HEK293 (cell line): Measurements from ENCODE around the gene PRPH.

ENCODE experiments used
- CTCF ChIA-PET: fragments of 350-600 bp; formaldehyde crosslinking; extraction: SDS; loops from one replicate; lab custom pipeline; 2021; ENCODE audit warnings: antibody characterized with exemption; lab: Yijun Ruan, JAX
- POLR2A ChIA-PET: fragments of 300-600 bp; formaldehyde crosslinking; extraction: SDS; loops from one replicate; lab custom pipeline; 2020; ENCODE audit warnings: antibody characterized with exemption, inconsistent platforms; lab: Yijun Ruan, JAX
- H3K27ac ChIP-seq: fragments of 200-500 bp; sonication (Bioruptor generic); 2 replicates; pipeline ENCODE4 v1.5.1; 2014; ENCODE audit warnings: low read depth, low read length, control low read depth, inconsistent platforms; ENCODE audit errors: extremely low read depth
- H3K36me3 ChIP-seq, 2 experiments: fragments of 200-500 bp in 1 of 2; sonication (Bioruptor generic) in 1 of 2; 1 replicate in 1 of 2; 2 replicates in 1 of 2; pipeline ENCODE4 v1.5.1; 2014 to 2017; ENCODE audit warnings: inconsistent platforms in 2 of 2, low read length in 2 of 2; ENCODE audit not compliant: control insufficient read depth in 2 of 2, insufficient read depth in 1 of 2
- H3K4me1 ChIP-seq: fragments of 200-500 bp; sonication (Bioruptor generic); 2 replicates; pipeline ENCODE4 v1.5.1; 2014; ENCODE audit warnings: mild to moderate bottlenecking, low read length, inconsistent platforms; ENCODE audit not compliant: control insufficient read depth, insufficient read depth
- H3K4me3 ChIP-seq: 2 replicates; pipeline ENCODE4 v1.5.1; 2011; ENCODE audit warnings: low read depth, mild to moderate bottlenecking, control low read depth, low read length, moderate library complexity
- H3K9me3 ChIP-seq: fragments of 200-500 bp; sonication (Bioruptor generic); 2 replicates; pipeline ENCODE4 v1.5.1; 2014; ENCODE audit warnings: low read depth, low read length, inconsistent platforms; ENCODE audit not compliant: control insufficient read depth, insufficient read depth
- EGR2 ChIP-seq: fragments of 450-650 bp; formaldehyde crosslinking; IDR thresholded peaks from 2 replicates; pipeline ENCODE4 v1.5.1; 2016; ENCODE audit warnings: low read depth, missing biosample characterization, missing genetic modification characterization
- GFI1B ChIP-seq: fragments of 450-650 bp; formaldehyde crosslinking; IDR thresholded peaks from 2 replicates; pipeline ENCODE4 v1.5.1; 2016; ENCODE audit warnings: missing biosample characterization, missing genetic modification characterization
- GLIS2 ChIP-seq: fragments of 450-650 bp; formaldehyde crosslinking; IDR thresholded peaks from 2 replicates; pipeline ENCODE4 v1.5.1; 2016; ENCODE audit warnings: missing biosample characterization, missing genetic modification characterization
- HIC1 ChIP-seq: fragments of 450-650 bp; formaldehyde crosslinking; IDR thresholded peaks from 2 replicates; pipeline ENCODE4 v1.5.1; 2016; ENCODE audit warnings: missing biosample characterization, missing genetic modification characterization
- KLF16 ChIP-seq: fragments of 450-650 bp; formaldehyde crosslinking; IDR thresholded peaks from 2 replicates; pipeline ENCODE4 v1.5.1; 2017; ENCODE audit warnings: missing biosample characterization, missing genetic modification characterization
- MZF1 ChIP-seq: fragments of 450-650 bp; formaldehyde crosslinking; IDR thresholded peaks from 2 replicates; pipeline ENCODE4 v1.5.1; 2017; ENCODE audit warnings: missing biosample characterization, missing genetic modification characterization, borderline replicate concordance
- OVOL3 ChIP-seq: fragments of 450-650 bp; formaldehyde crosslinking; IDR thresholded peaks from 2 replicates; pipeline ENCODE4 v1.5.1; 2016; ENCODE audit warnings: missing biosample characterization, missing genetic modification characterization
- RBAK ChIP-seq: fragments of 450-650 bp; formaldehyde crosslinking; IDR thresholded peaks from 2 replicates; pipeline ENCODE4 v1.5.1; 2016; ENCODE audit warnings: missing biosample characterization, missing genetic modification characterization
- SALL2 ChIP-seq: fragments of 450-650 bp; formaldehyde crosslinking; IDR thresholded peaks from 2 replicates; pipeline ENCODE4 v1.5.0; 2017; ENCODE audit warnings: missing biosample characterization, mild to moderate bottlenecking, missing genetic modification characterization, borderline replicate concordance
- YY2 ChIP-seq: fragments of 450-650 bp; formaldehyde crosslinking; IDR thresholded peaks from 2 replicates; pipeline ENCODE4 v1.5.1; 2016; ENCODE audit warnings: missing biosample characterization, missing genetic modification characterization
- ZNF133 ChIP-seq: fragments of 450-650 bp; formaldehyde crosslinking; IDR thresholded peaks from 2 replicates; pipeline ENCODE4 v1.5.1; 2016; ENCODE audit warnings: missing biosample characterization, missing genetic modification characterization
- ZNF174 ChIP-seq: fragments of 450-650 bp; formaldehyde crosslinking; IDR thresholded peaks from 2 replicates; pipeline ENCODE4 v1.5.0; 2017; ENCODE audit warnings: missing biosample characterization, mild to moderate bottlenecking, missing genetic modification characterization
- ZNF211 ChIP-seq: fragments of 450-650 bp; formaldehyde crosslinking; IDR thresholded peaks from 2 replicates; pipeline ENCODE4 v1.5.1; 2016; ENCODE audit warnings: low read depth, missing biosample characterization, missing genetic modification characterization
- ZNF239 ChIP-seq: fragments of 450-650 bp; formaldehyde crosslinking; IDR thresholded peaks from 2 replicates; pipeline ENCODE4 v1.5.1; 2016; ENCODE audit warnings: missing biosample characterization, missing genetic modification characterization
- ZNF266 ChIP-seq: fragments of 450-650 bp; formaldehyde crosslinking; IDR thresholded peaks from 2 replicates; pipeline ENCODE4 v1.5.1; 2016; ENCODE audit warnings: missing biosample characterization, missing genetic modification characterization, low read depth
- ZNF280C ChIP-seq: fragments of 450-650 bp; formaldehyde crosslinking; IDR thresholded peaks from 2 replicates; pipeline ENCODE4 v1.5.1; 2016; ENCODE audit warnings: missing biosample characterization, missing genetic modification characterization
- ZNF324 ChIP-seq: fragments of 450-650 bp; formaldehyde crosslinking; IDR thresholded peaks from 2 replicates; pipeline ENCODE4 v1.5.1; 2016; ENCODE audit warnings: missing biosample characterization, missing genetic modification characterization
- ZNF416 ChIP-seq: fragments of 450-650 bp; formaldehyde crosslinking; IDR thresholded peaks from 2 replicates; pipeline ENCODE4 v1.5.1; 2016; ENCODE audit warnings: missing biosample characterization, missing genetic modification characterization
- ZNF488 ChIP-seq: fragments of 450-650 bp; formaldehyde crosslinking; IDR thresholded peaks from 2 replicates; pipeline ENCODE4 v1.5.1; 2016; ENCODE audit warnings: missing biosample characterization, missing genetic modification characterization
- ZNF510 ChIP-seq: fragments of 450-650 bp; formaldehyde crosslinking; IDR thresholded peaks from 2 replicates; pipeline ENCODE4 v1.5.1; 2018; ENCODE audit warnings: mild to moderate bottlenecking, missing genetic modification characterization, missing biosample characterization; ENCODE audit not compliant: insufficient replicate concordance
- ZNF530 ChIP-seq: fragments of 450-650 bp; formaldehyde crosslinking; IDR thresholded peaks from 2 replicates; pipeline ENCODE4 v1.5.1; 2016; ENCODE audit warnings: low read depth, missing biosample characterization, missing genetic modification characterization
- ZNF544 ChIP-seq: fragments of 450-650 bp; formaldehyde crosslinking; IDR thresholded peaks from 2 replicates; pipeline ENCODE4 v1.5.0; 2017; ENCODE audit warnings: missing biosample characterization, missing genetic modification characterization
- ZNF549 ChIP-seq: fragments of 450-650 bp; IDR thresholded peaks from 2 replicates; pipeline ENCODE4 v1.5.1; 2018; ENCODE audit warnings: missing biosample characterization, missing genetic modification characterization, mild to moderate bottlenecking, inconsistent platforms, moderate library complexity
- ZNF560 ChIP-seq: fragments of 450-650 bp; formaldehyde crosslinking; IDR thresholded peaks from 2 replicates; pipeline ENCODE4 v1.5.1; 2017; ENCODE audit warnings: missing biosample characterization, missing genetic modification characterization, borderline replicate concordance
- ZNF600 ChIP-seq: fragments of 450-650 bp; formaldehyde crosslinking; IDR thresholded peaks from 2 replicates; pipeline ENCODE4 v1.5.1; 2016; ENCODE audit warnings: missing biosample characterization, missing genetic modification characterization
- ZNF610 ChIP-seq: fragments of 450-650 bp; formaldehyde crosslinking; IDR thresholded peaks from 2 replicates; pipeline ENCODE4 v1.5.1; 2016; ENCODE audit warnings: missing biosample characterization, missing genetic modification characterization, borderline replicate concordance
- ZNF664 ChIP-seq: fragments of 450-650 bp; formaldehyde crosslinking; IDR thresholded peaks from 2 replicates; pipeline ENCODE4 v1.5.1; 2016; ENCODE audit warnings: missing biosample characterization, missing genetic modification characterization

The PRPH gene

GRCh38 chr12:49261721-49262120, 33.2 kb upstream of the PRPH start:
- Histone ChIP-seq H3K27ac (no peak overlapping the region), H3K4me1 (no peaks in the 10 kb centered on the region; the same call in 1 of the 2 replicates), H3K36me3 (peaks cover 4 to 6% of the 10 kb centered on the region in 2 experiments; a peak in 2 of 3 replicates), H3K9me3 (no peaks in the 10 kb centered on the region), H3K4me3 (no peak overlapping the region)
- ChIA-PET POLR2A (no interaction called here), CTCF (interaction anchor here (0.8 to 1.4 kb wide), 3 partner anchors 23 to 31 kb away, joined by 3 to 4 read pairs (median 4); no protein-coding TSS in a partner anchor)
- TF ChIP-seq HIC1 (tag by site-specific recombination) (no peak), KLF16 (tag by site-specific recombination) (no peak), MZF1 (tag by site-specific recombination) (no peak), ZNF549 (tag by site-specific recombination) (no peak), GLIS2 (tag by site-specific recombination) (no peak), ZNF324 (tag by site-specific recombination) (no peak), ZNF510 (tag by site-specific recombination) (no peak), GFI1B (tag by site-specific recombination) (no peak), OVOL3 (tag by site-specific recombination) (no peak), ZNF174 (tag by site-specific recombination) (no peak), ZNF416 (no peak)

- no peak overlapping the region for H3K27ac ChIP-seq
- H3K36me3 ChIP-seq = peaks cover 10 to 17% of the 10 kb centered on the region in 2 experiments; a peak in 2 of 3 replicates
- ChIA-PET POLR2A (interaction anchor here (1.2 to 4.0 kb wide), 5 partner anchors 9 to 478 kb away, joined by 3 to 33 read pairs (median 16); partner anchors contain the start of genes TMBIM6 and TUBA1B), CTCF (interaction anchor here (0.7 to 3.9 kb wide), 13 partner anchors 12 to 344 kb away, joined by 3 to 17 read pairs (median 4); partner anchors contain the start of gene PRPH)
- peaks cover 5% of the 10 kb centered on the region for H3K4me1 ChIP-seq
- H3K9me3 ChIP-seq = no peaks in the 10 kb centered on the region
- no peak overlapping the region for H3K4me3 ChIP-seq
- TF ChIP-seq ZNF664 (tag by site-specific recombination) = no peak
- TF ChIP-seq ZNF560 (tag by site-specific recombination) = no peak
- TF ChIP-seq ZNF266 (tag by site-specific recombination) = no peak
Observed at GRCh38 chr12:49263400-49263763, 31.6 kb upstream of the PRPH start.

GRCh38 chr12:49264466-49264872, 30.5 kb upstream of the PRPH start:
- H3K4me1 ChIP-seq = peaks cover 5% of the 10 kb centered on the region
- no peak for TF ChIP-seq ZNF488 (tag by site-specific recombination)
- TF ChIP-seq ZNF610 (tag by site-specific recombination) = no peak
- no peak for TF ChIP-seq ZNF174 (tag by site-specific recombination)
- TF ChIP-seq SALL2 (tag by site-specific recombination) = no peak
- TF ChIP-seq RBAK (tag by site-specific recombination) = 0 out of 2 replicates have a peak, but pooled peaks have one; percentile 25
- TF ChIP-seq ZNF211 = no peak
- TF ChIP-seq ZNF133 (tag by site-specific recombination) = no peak
- TF ChIP-seq ZNF530 = no peak
- TF ChIP-seq EGR2 (tag by site-specific recombination) = peak; percentile 95
- TF ChIP-seq ZNF239 (tag by site-specific recombination) = no peak
- TF ChIP-seq YY2 = no peak
- no peak for TF ChIP-seq ZNF600 (tag by site-specific recombination)
- TF ChIP-seq ZNF544 (tag by site-specific recombination) = no peak
- TF ChIP-seq GFI1B (tag by site-specific recombination) = no peak
- TF ChIP-seq ZNF280C (tag by site-specific recombination) = no peak

More at GRCh38 chr12:49264466-49264872, 30.5 kb upstream of the PRPH start:
- Histone ChIP-seq H3K9me3 (no peaks in the 10 kb centered on the region), H3K4me3 (peak overlapping the region; percentile 94), H3K27ac (peak overlapping the region; percentile 84), H3K36me3 (peaks cover 10 to 26% of the 10 kb centered on the region in 2 experiments; a peak in 2 of 3 replicates)
- POLR2A ChIA-PET = interaction anchor here (0.7 to 4.0 kb wide), 11 partner anchors 10 to 477 kb away, joined by 3 to 33 read pairs (median 4); partner anchors contain the start of genes TMBIM6, TROAP and TUBA1B
- CTCF ChIA-PET = interaction anchor here (0.5 to 3.9 kb wide), 9 partner anchors 23 to 170 kb away, joined by 3 to 17 read pairs (median 6); partner anchors contain the start of genes DHH and PRPH
